ENCODE measurements around the gene PARN. TPM values are rescaled to one million over a fixed set of nuclear protein-coding genes. Genes with fewer than 3 reads are reported as not detected.
"Not testable (repeated sequence)": the region's sequence is repeated elsewhere in the genome, so short reads cannot be mapped to it uniquely, and the experiment has no call there.

PARN gene
- total RNA-seq, 1 donor from 2014 or later, result 31.2 TPM

GRCh38 chr16:14415291-14415690 lies 214.8 kb downstream of the PARN start:
- ATAC-seq, result no peak
- Histone ChIP-seq H3K9me3 (no peaks in the 10 kb centered on the region), H3K27ac (no peak overlapping the region), H3K27me3 (no peaks in the 10 kb centered on the region), H3K4me1 (peaks cover 7% of the 10 kb centered on the region), H3K36me3 (no peaks in the 10 kb centered on the region), H3K4me3 (no peak overlapping the region)
- DNase-seq, result no peak
- TF ChIP-seq CTCF (IDR thresholded peaks at IDR 0.05), result no peak
- intact Hi-C loops (cut with DNase I), result no loop called here

GRCh38 chr16:14409563-14409962 lies 220.5 kb downstream of the PARN start:
- DNase-seq (no peak), ATAC-seq (peak; percentile 63)
- no peak overlapping the region for H3K27ac ChIP-seq
- no peak for TF ChIP-seq CTCF (IDR thresholded peaks at IDR 0.05)
- no peaks in the 10 kb centered on the region for H3K4me1 ChIP-seq
- no peak overlapping the region for H3K4me3 ChIP-seq
- no peaks in the 10 kb centered on the region for H3K27me3 ChIP-seq
- intact Hi-C loops (cut with DNase I), result no loop called here
- no peaks in the 10 kb centered on the region for H3K36me3 ChIP-seq
- no peaks in the 10 kb centered on the region for H3K9me3 ChIP-seq

GRCh38 chr16:14407786-14408399 lies 222.2 kb downstream of the PARN start:
- H3K9me3 ChIP-seq, result no peaks in the 10 kb centered on the region
- DNase-seq (no peak), ATAC-seq (no peak)
- no peak overlapping the region for H3K27ac ChIP-seq
- no peak overlapping the region for H3K4me3 ChIP-seq
- no peak for TF ChIP-seq CTCF (IDR thresholded peaks at IDR 0.05)
- intact Hi-C loops (cut with DNase I), result no loop called here
- no peaks in the 10 kb centered on the region for H3K4me1 ChIP-seq
- no peaks in the 10 kb centered on the region for H3K36me3 ChIP-seq
- no peaks in the 10 kb centered on the region for H3K27me3 ChIP-seq

- TF ChIP-seq CTCF (IDR thresholded peaks at IDR 0.05), result no peak
- Histone ChIP-seq H3K27me3 (no peaks in the 10 kb centered on the region), H3K27ac (no peak overlapping the region), H3K4me3 (no peak overlapping the region), H3K9me3 (no peaks in the 10 kb centered on the region), H3K36me3 (no peaks in the 10 kb centered on the region), H3K4me1 (no peaks in the 10 kb centered on the region)
- intact Hi-C loops (cut with DNase I), result no loop called here
- no peak for DNase-seq
- ATAC-seq, result peak; percentile 29
These were observed 224.2 kb downstream of the PARN start for GRCh38 chr16:14405611-14406537.

- DNase-seq; H3K4me3 ChIP-seq; H3K36me3 ChIP-seq; H3K27ac ChIP-seq; intact Hi-C loops (cut with DNase I); H3K9me3 ChIP-seq; H3K27me3 ChIP-seq; ATAC-seq; H3K4me1 ChIP-seq: not testable (repeated sequence)
These were observed 227.1 kb downstream of the PARN start for GRCh38 chr16:14403001-14403389.

GRCh38 chr16:14402114-14403000 lies 227.7 kb downstream of the PARN start:
- DNase-seq; H3K36me3 ChIP-seq; H3K27me3 ChIP-seq; H3K9me3 ChIP-seq; H3K27ac ChIP-seq; H3K4me3 ChIP-seq; H3K4me1 ChIP-seq; ATAC-seq; intact Hi-C loops (cut with DNase I): not testable (repeated sequence)

GRCh38 chr16:14401711-14402061 lies 228.4 kb downstream of the PARN start:
- H3K4me1 ChIP-seq; ATAC-seq; H3K27ac ChIP-seq; H3K9me3 ChIP-seq; H3K27me3 ChIP-seq; DNase-seq; H3K36me3 ChIP-seq; H3K4me3 ChIP-seq; intact Hi-C loops (cut with DNase I): not testable (repeated sequence)

GRCh38 chr16:14400978-14401710 lies 228.9 kb downstream of the PARN start:
- not testable (repeated sequence) for H3K9me3 ChIP-seq, ATAC-seq

More at GRCh38 chr16:14400978-14401710, 228.9 kb downstream of the PARN start:
- H3K27ac ChIP-seq; H3K4me1 ChIP-seq; intact Hi-C loops (cut with DNase I); H3K4me3 ChIP-seq; H3K36me3 ChIP-seq; H3K27me3 ChIP-seq; DNase-seq: not testable (repeated sequence)

All from upper lobe of right lung (tissue), 1 donor.